Tibial artery (tissue), 4 donors: ENCODE data around the gene ERC2.

Experiments
- DNase-seq, 2 donors: peaks; one replicate each; pipeline ENCODE4 v3.0.0-alpha.2; 2019
- H3K27ac ChIP-seq, 2 donors: fragments of 200-600 bp; sonication (generic) in 1 of 2; 1 replicate in 1 of 2; 2 replicates in 1 of 2; pipeline ENCODE4 v1.5.1; 2018 to 2019; ENCODE audit warnings: mild to moderate bottlenecking in 1 of 2
- H3K27me3 ChIP-seq, 2 donors: fragments of 200-600 bp; sonication (generic) in 1 of 2; one replicate each; pipeline versions ENCODE4 v1.5.1 to v1.6.0; 2016 to 2019
- H3K36me3 ChIP-seq, 3 donors: fragments of 200-600 bp; sonication (generic) in 2 of 3; one replicate each; pipeline ENCODE4 v1.5.1; 2016 to 2019; ENCODE audit warnings: mild to moderate bottlenecking in 2 of 3
- H3K4me1 ChIP-seq, 4 donors: fragments of 200-600 bp; sonication (generic) in 2 of 4; 1 replicate in 3 of 4; 2 replicates in 1 of 4; pipeline ENCODE4 v1.5.1; 2016 to 2019
- H3K4me3 ChIP-seq, 2 donors: fragments of 200-600 bp; sonication (generic) in 1 of 2; 1 replicate in 1 of 2; 2 replicates in 1 of 2; pipeline ENCODE4 v1.5.1; 2018 to 2019; ENCODE audit warnings: mild to moderate bottlenecking in 2 of 2
- H3K9me3 ChIP-seq, 3 donors: fragments of 200-600 bp; sonication (generic) in 1 of 3; one replicate each; pipeline ENCODE4 v1.5.1; 2016 to 2019
- intact Hi-C: fragments of 100-400 bp; cut with DNase I; formaldehyde crosslinking; loops from one replicate; pipeline ENCODE4 v1.15.0; 2023; ENCODE audit warnings: low total_unique reads
- TF ChIP-seq, protein P1 (sequence below), 2 experiments: fragments of 200-600 bp in 1 of 2; fragments of 450-650 bp in 1 of 2; IDR thresholded peaks; one replicate each; pipeline ENCODE4 v1.5.1; 2017 to 2019; ENCODE audit warnings: antibody characterized with exemption in 2 of 2, mild to moderate bottlenecking in 1 of 2, moderate library complexity in 1 of 2

Gene ERC2

DNA sequence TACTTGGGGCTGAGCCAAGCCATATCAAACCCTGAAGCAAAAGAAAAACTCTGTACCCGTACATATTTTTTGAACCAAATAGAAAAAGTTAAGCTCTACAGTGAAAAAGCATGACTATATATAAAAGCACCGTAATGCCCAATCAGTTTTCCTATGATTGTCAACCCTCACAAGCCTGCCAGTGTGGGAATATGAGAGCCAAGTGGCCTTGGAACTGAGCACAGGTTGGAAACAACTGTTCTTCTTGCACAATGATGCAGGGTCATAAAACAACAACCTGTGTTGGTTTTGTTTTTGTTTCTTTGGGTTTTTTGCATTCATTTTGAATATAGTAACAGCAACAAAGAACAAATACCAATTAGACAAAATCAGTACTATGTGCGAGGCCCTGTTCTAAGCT, 3.5 kb upstream of the ERC2 start:
- H3K4me1 ChIP-seq, result peaks cover 0 to 13% (median 8%) of the 10 kb centered on the region in 4 donors
- intact Hi-C loops, result no loop called here
- DNase-seq, result no peak

DNA sequence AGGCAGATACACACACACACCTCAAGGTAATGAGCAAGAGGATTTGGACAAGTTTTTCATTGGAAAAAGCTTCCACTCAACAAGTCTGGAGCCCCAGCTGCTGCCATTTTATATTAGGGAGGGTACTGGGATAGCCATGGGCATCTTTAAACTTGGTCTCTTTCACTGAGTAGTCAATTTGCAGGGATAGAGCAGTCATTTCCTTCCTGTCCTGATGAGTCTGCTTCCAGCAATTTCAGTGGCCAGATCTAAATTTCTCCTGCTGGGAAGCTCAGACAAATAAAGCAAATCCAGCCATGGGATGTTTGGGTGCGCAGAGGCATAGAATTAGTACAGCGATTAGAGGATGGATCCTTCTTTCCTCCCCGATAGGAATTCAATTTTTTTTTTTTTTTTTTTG, 874 bp upstream of the ERC2 start:
- H3K27me3 ChIP-seq, result peaks cover 0 to 29% of the 10 kb centered on the region in 2 donors
- H3K27ac ChIP-seq, result no peak overlapping the region
- no peaks in the 10 kb centered on the region for H3K36me3 ChIP-seq
- intact Hi-C loops, result no loop called here
- no peak overlapping the region for H3K4me3 ChIP-seq
- no peaks in the 10 kb centered on the region for H3K9me3 ChIP-seq
- TF ChIP-seq, protein P1, sequence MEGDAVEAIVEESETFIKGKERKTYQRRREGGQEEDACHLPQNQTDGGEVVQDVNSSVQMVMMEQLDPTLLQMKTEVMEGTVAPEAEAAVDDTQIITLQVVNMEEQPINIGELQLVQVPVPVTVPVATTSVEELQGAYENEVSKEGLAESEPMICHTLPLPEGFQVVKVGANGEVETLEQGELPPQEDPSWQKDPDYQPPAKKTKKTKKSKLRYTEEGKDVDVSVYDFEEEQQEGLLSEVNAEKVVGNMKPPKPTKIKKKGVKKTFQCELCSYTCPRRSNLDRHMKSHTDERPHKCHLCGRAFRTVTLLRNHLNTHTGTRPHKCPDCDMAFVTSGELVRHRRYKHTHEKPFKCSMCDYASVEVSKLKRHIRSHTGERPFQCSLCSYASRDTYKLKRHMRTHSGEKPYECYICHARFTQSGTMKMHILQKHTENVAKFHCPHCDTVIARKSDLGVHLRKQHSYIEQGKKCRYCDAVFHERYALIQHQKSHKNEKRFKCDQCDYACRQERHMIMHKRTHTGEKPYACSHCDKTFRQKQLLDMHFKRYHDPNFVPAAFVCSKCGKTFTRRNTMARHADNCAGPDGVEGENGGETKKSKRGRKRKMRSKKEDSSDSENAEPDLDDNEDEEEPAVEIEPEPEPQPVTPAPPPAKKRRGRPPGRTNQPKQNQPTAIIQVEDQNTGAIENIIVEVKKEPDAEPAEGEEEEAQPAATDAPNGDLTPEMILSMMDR (IDR thresholded peaks at IDR 0.05), result no peak
- no peak for DNase-seq
- H3K4me1 ChIP-seq, result peaks cover 0 to 13% (median 8%) of the 10 kb centered on the region in 4 donors

More for the DNA sequence above, 3.5 kb upstream of the ERC2 start:
- no peaks in the 10 kb centered on the region for H3K9me3 ChIP-seq
- H3K27me3 ChIP-seq, result peaks cover 0 to 16% of the 10 kb centered on the region in 2 donors
- TF ChIP-seq, protein P1 (IDR thresholded peaks at IDR 0.05), result no peak
- no peak overlapping the region for H3K4me3 ChIP-seq
- no peaks in the 10 kb centered on the region for H3K36me3 ChIP-seq
- no peak overlapping the region for H3K27ac ChIP-seq

DNA sequence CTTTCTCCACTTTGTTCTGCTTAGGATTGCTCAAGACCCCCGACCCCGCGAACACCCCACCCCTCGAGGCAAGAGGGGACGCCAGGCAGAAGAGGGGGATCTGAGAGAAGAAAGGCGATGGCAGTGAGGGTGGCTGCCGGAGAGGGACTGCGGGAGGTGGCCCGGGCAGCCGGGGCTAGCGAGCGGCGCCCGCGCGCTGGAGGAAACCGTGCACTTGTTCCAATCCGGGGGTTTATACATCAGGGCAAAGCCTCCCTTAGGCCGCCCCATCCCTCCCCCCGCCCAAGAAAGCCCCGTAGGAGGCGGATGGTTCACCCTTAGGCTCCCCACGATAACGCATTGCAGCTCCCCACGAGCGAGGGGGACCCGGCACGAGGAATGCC, 475 bp downstream of the ERC2 start:
- intact Hi-C loops, result no loop called here
- Histone ChIP-seq H3K27ac (no peak overlapping the region), H3K36me3 (no peaks in the 10 kb centered on the region), H3K4me3 (peak overlapping the region; percentile 42 to 56), H3K27me3 (peaks cover 0 to 29% of the 10 kb centered on the region in 2 donors), H3K9me3 (no peaks in the 10 kb centered on the region), H3K4me1 (peaks cover 0 to 13% (median 8%) of the 10 kb centered on the region in 4 donors)
- TF ChIP-seq, protein P1 (IDR thresholded peaks at IDR 0.05), result no peak
- no peak for DNase-seq

DNA sequence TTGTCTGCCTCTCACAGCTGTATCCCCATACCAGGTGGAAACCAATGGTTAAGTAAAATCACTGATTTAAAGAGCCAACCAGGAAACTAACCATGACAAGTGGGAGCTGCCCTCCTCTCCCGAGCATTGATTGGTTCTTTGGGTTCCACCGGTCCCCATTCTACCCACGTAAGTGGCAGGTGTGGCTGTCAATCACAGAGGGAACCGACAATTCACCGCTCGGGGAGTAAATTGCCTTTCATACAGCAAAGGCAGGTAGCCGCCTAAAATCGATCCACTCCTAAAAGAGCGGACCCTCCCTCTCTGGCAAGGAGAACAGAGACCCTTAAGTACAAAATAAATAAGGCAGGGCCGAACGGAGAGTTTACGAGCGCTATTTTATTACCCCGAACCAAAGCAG, 1.2 kb downstream of the ERC2 start:
- peaks cover 0 to 29% of the 10 kb centered on the region in 2 donors for H3K27me3 ChIP-seq
- DNase-seq, result no peak
- peak overlapping the region; percentile 42 to 56 for H3K4me3 ChIP-seq
- peaks cover 0 to 13% (median 8%) of the 10 kb centered on the region in 4 donors for H3K4me1 ChIP-seq
- intact Hi-C loops, result no loop called here
- TF ChIP-seq, protein P1 (IDR thresholded peaks at IDR 0.05), result no peak
- H3K9me3 ChIP-seq, result no peaks in the 10 kb centered on the region
- no peak overlapping the region for H3K27ac ChIP-seq
- no peaks in the 10 kb centered on the region for H3K36me3 ChIP-seq

DNA sequence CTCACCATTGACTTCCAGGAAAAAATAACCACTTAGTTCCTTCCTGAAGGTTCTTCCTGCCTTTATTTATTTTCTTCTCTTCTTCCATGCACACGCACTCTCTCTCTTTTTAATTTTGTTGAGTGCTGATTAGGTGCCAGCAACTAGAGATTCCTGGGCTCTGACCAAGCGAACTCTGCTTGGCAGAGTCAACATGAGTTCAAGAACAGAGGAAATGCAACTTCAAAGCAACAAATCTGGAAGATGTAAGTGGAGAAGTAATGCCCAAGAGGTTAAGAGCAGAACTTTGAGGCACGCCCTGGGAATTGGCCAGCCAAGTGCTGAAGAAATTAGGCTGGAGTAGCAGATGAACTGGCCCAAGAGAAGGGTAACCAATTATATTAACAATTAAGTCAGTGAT, 8.5 kb downstream of the ERC2 start:
- TF ChIP-seq, protein P1 (IDR thresholded peaks at IDR 0.05), result no peak
- H3K4me3 ChIP-seq, result no peak overlapping the region
- no peaks in the 10 kb centered on the region for H3K36me3 ChIP-seq
- no peaks in the 10 kb centered on the region for H3K4me1 ChIP-seq
- no peak overlapping the region for H3K27ac ChIP-seq
- H3K27me3 ChIP-seq, result peaks cover 0 to 4% of the 10 kb centered on the region in 2 donors
- no peaks in the 10 kb centered on the region for H3K9me3 ChIP-seq
- intact Hi-C loops, result no loop called here
- no peak for DNase-seq

DNA sequence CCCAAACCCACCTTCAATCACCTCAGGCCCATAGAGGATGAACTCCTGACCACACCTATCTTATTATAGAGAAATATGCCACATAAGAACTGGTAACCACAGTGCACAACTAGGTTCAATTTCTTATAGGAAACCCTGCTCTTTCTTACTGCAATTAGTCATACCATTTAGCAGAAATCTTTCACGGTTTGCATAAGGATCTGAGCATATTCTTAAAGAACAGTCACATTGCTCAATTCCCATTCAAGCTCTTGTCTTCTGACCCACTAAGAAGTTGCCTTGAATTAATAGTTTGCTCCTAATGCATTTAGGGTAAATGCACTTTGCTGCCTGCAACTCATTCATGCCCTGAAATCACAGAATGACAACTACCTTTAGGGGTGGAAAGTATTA, 9.2 kb downstream of the ERC2 start:
- H3K4me1 ChIP-seq, result no peaks in the 10 kb centered on the region
- no peak overlapping the region for H3K27ac ChIP-seq
- TF ChIP-seq, protein P1 (IDR thresholded peaks at IDR 0.05), result no peak
- DNase-seq, result no peak
- H3K4me3 ChIP-seq, result no peak overlapping the region
- H3K27me3 ChIP-seq, result peaks cover 0 to 4% of the 10 kb centered on the region in 2 donors
- H3K9me3 ChIP-seq, result no peaks in the 10 kb centered on the region
- intact Hi-C loops, result no loop called here
- H3K36me3 ChIP-seq, result no peaks in the 10 kb centered on the region
